Activated CD8-positive, alpha-beta T cell treated with anti-CD3 and anti-CD28 coated beads for 36 hours (primary cell): ENCODE measurements around the gene NDUFS4. TPM values are rescaled to one million over a fixed set of nuclear protein-coding genes. Genes with fewer than 3 reads are reported as not detected.

Source experiments
- ATAC-seq: fragments of 200-7000 bp; cut with Tn5 transposase; one replicate; pipeline ENCODE4 v1.10.0; 2021; ENCODE audit warnings: mild to moderate bottlenecking, moderate library complexity
- CTCF ChIA-PET: fragments of 350-600 bp; sonication (Branson Sonifier 250); formaldehyde crosslinking; loops from one replicate; lab custom pipeline; 2021; ENCODE audit warnings: antibody characterized with exemption; lab: Charles Lee
- POLR2A ChIA-PET: fragments of 350-600 bp; sonication (Branson Sonifier 250); formaldehyde crosslinking; loops from one replicate; lab custom pipeline; 2021; ENCODE audit warnings: antibody characterized with exemption; lab: Charles Lee
- DNase-seq: peaks from one replicate; pipeline ENCODE4 v3.0.0-alpha.2; 2020
- H3K27ac Mint-ChIP-seq: one replicate; pipeline ENCODE4 v1.8.0; 2021; ENCODE audit warnings: mild to moderate bottlenecking, mixed read lengths
- H3K27me3 Mint-ChIP-seq: one replicate; pipeline ENCODE4 v1.8.0; 2021; ENCODE audit warnings: mixed read lengths
- H3K36me3 Mint-ChIP-seq: one replicate; pipeline ENCODE4 v1.8.0; 2021; ENCODE audit warnings: low read depth, mixed read lengths
- H3K4me1 Mint-ChIP-seq: one replicate; pipeline ENCODE4 v1.8.0; 2021; ENCODE audit warnings: low read depth, mixed read lengths
- H3K4me3 Mint-ChIP-seq: one replicate; pipeline ENCODE4 v1.8.0; 2021; ENCODE audit warnings: mild to moderate bottlenecking, moderate library complexity, mixed read lengths
- H3K9me3 Mint-ChIP-seq: one replicate; pipeline ENCODE4 v1.8.0; 2021; ENCODE audit warnings: mixed read lengths
- intact Hi-C: fragments of 100-400 bp; cut with micrococcal nuclease; formaldehyde crosslinking; loops from one replicate; pipeline ENCODE4 v1.10.0; 2022
- total RNA-seq, 2 experiments: library from RNA; stranded (reverse); gene quantifications; one replicate each; pipeline ENCODE4 v1.2.3, GENCODE V29; 2021
- TF ChIP-seq, protein P1 (sequence below): fragments of 200-600 bp; IDR thresholded peaks from one replicate; pipeline ENCODE4 v1.8.0; 2022; ENCODE audit warnings: antibody characterized with exemption, mild to moderate bottlenecking

NDUFS4 gene
- total RNA-seq, 2 experiments from 2014 or later, result 69.2 to 72.0 TPM

DNA sequence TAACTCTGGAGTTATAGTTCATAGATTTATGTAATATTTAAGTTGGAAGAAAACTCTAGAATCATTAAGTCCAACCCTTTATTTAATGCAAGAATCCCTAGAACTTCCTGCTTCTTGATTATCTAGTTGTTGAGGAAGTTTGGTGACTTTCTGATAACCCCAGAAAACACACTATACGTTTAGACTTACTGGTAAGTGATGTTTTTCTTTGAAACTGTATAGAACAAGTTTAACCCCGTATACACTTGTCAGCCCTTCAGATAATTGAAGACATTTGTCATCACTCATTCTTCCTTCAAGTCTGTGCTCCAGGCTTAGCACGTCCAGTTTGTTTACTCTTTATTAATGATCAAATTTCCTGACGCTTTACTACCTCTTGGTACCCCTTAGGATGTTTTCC, 9.0 kb downstream of the NDUFS4 start:
- no peak overlapping the region for H3K4me3 Mint-ChIP-seq
- H3K27me3 Mint-ChIP-seq, result no peaks in the 10 kb centered on the region
- H3K4me1 Mint-ChIP-seq, result peaks cover 51% of the 10 kb centered on the region
- intact Hi-C loops, result no loop called here
- no peak overlapping the region for H3K27ac Mint-ChIP-seq
- H3K36me3 Mint-ChIP-seq, result peaks cover 8% of the 10 kb centered on the region
- DNase-seq, result no peak
- no peaks in the 10 kb centered on the region for H3K9me3 Mint-ChIP-seq
- ChIA-PET POLR2A (no interaction called here), CTCF (no interaction called here)
- ATAC-seq, result no peak
- TF ChIP-seq, protein P1, sequence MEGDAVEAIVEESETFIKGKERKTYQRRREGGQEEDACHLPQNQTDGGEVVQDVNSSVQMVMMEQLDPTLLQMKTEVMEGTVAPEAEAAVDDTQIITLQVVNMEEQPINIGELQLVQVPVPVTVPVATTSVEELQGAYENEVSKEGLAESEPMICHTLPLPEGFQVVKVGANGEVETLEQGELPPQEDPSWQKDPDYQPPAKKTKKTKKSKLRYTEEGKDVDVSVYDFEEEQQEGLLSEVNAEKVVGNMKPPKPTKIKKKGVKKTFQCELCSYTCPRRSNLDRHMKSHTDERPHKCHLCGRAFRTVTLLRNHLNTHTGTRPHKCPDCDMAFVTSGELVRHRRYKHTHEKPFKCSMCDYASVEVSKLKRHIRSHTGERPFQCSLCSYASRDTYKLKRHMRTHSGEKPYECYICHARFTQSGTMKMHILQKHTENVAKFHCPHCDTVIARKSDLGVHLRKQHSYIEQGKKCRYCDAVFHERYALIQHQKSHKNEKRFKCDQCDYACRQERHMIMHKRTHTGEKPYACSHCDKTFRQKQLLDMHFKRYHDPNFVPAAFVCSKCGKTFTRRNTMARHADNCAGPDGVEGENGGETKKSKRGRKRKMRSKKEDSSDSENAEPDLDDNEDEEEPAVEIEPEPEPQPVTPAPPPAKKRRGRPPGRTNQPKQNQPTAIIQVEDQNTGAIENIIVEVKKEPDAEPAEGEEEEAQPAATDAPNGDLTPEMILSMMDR, result no peak

DNA sequence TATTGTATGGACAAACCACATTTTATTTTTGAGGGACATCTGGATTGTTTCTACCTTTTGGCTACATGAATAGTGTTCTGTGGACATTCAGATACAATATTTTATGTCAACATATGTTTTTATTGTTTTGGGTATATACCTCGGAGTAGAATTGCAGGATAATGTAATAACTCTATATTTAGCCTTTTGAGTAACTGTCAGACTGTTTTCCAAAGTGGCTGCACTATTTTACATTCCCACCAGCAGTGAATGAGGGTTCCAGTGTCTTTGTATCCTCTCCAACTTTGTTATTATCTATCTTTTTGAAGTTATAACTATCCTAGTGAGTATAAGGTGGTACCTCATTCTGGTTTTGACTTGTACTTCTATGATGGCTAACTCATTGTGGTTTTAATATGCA, 11.0 kb downstream of the NDUFS4 start:
- TF ChIP-seq, protein P1, result no peak
- Mint-ChIP-seq H3K27ac (no peak overlapping the region), H3K4me1 (peaks cover 52% of the 10 kb centered on the region), H3K9me3 (no peaks in the 10 kb centered on the region), H3K4me3 (no peak overlapping the region), H3K36me3 (peaks cover 8% of the 10 kb centered on the region), H3K27me3 (no peaks in the 10 kb centered on the region)
- intact Hi-C loops, result no loop called here
- ChIA-PET CTCF (no interaction called here), POLR2A (no interaction called here)
- ATAC-seq, result no peak
- no peak for DNase-seq

DNA sequence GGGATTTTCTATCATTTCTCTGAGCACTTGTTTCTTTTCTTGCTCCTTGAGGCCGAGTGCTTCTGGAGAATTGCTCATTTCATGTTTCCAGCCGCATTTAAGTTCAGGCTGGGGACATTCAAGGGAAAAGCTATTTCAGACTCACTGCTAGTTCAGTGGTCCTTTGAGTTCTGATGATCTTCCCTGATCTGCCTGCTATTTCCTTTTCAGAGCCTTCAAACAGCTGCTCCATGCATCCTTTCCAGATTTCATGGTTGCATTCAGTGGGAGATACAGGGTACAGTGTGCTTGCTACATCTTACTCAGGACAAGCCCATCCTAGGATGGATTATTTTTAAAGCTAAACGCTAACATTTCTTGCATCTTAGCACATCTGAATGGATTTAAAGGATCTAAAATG, 14.7 kb downstream of the NDUFS4 start:
- no peak for DNase-seq
- POLR2A ChIA-PET, result no interaction called here
- TF ChIP-seq, protein P1, result no peak
- no peak for ATAC-seq
- H3K36me3 Mint-ChIP-seq, result peaks cover 8% of the 10 kb centered on the region
- no peaks in the 10 kb centered on the region for H3K9me3 Mint-ChIP-seq
- no peaks in the 10 kb centered on the region for H3K27me3 Mint-ChIP-seq
- no peak overlapping the region for H3K4me3 Mint-ChIP-seq
- peaks cover 61% of the 10 kb centered on the region for H3K4me1 Mint-ChIP-seq
- CTCF ChIA-PET, result no interaction called here
- H3K27ac Mint-ChIP-seq, result no peak overlapping the region
- intact Hi-C loops, result no loop called here

DNA sequence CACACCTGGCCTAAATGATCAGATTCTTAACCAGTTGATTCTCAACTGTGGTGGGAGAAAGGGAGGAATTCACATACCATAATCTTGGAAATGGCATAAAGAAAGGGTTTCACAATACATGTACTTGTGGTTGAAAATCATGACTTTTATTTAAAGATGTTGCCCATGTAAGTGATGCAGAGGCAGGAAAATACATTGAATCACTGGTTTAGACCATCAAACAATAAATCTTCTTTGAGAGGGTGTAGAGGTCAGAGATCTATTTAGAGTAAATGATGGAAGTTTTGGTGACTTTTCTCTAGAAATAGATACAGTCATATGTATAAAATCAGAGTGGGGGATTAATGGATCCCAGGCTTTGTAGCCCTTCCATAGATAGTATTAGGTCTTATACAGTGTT, 15.4 kb downstream of the NDUFS4 start:
- H3K4me1 Mint-ChIP-seq, result peaks cover 60% of the 10 kb centered on the region

DNA sequence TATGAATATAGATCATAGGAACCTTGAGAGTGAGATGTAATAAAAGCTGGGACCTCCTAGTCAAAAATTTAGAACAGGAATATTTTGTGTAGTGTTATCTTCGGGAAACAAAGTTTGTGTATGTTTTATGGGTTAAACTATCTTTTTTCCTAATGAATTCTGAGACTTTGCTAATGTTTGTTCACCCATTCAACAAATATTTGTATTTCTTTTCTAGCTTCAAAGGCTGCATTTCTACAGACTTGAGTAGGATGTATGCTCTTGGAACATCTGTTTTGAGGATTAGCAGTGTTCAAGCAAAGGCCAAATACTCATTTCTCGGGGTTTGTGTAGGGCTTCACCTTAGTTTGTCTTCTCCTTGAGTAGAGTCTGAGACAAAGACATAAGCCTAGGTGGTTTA, 16.2 kb downstream of the NDUFS4 start:
- TF ChIP-seq, protein P1, result no peak
- Mint-ChIP-seq H3K27me3 (no peaks in the 10 kb centered on the region), H3K27ac (no peak overlapping the region), H3K4me3 (no peak overlapping the region), H3K36me3 (peaks cover 7% of the 10 kb centered on the region), H3K9me3 (no peaks in the 10 kb centered on the region), H3K4me1 (peaks cover 60% of the 10 kb centered on the region)
- ATAC-seq (no peak), DNase-seq (no peak)
- intact Hi-C loops, result no loop called here
- POLR2A ChIA-PET, result no interaction called here
- CTCF ChIA-PET, result interaction anchor here (0.6 to 0.8 kb wide), 2 partner anchors 1291 to 1474 kb away, joined by 3 to 4 read pairs; no protein-coding TSS in a partner anchor

More for the DNA sequence above, 15.4 kb downstream of the NDUFS4 start:
- CTCF ChIA-PET, result no interaction called here
- H3K9me3 Mint-ChIP-seq, result no peaks in the 10 kb centered on the region
- H3K27ac Mint-ChIP-seq, result no peak overlapping the region
- DNase-seq (no peak), ATAC-seq (no peak)
- POLR2A ChIA-PET, result no interaction called here
- no peaks in the 10 kb centered on the region for H3K27me3 Mint-ChIP-seq
- H3K36me3 Mint-ChIP-seq, result peaks cover 8% of the 10 kb centered on the region
- intact Hi-C loops, result no loop called here
- TF ChIP-seq, protein P1, result no peak
- no peak overlapping the region for H3K4me3 Mint-ChIP-seq
